HG02840 (cell line): Measurements from ENCODE around the gene COX10.
"Not testable (repeated sequence)": the region's sequence is repeated elsewhere in the genome, so short reads cannot be mapped to it uniquely, and the experiment has no call there.

Experiments
- ATAC-seq: cut with Tn5 transposase; IDR thresholded peaks from one replicate; pipeline ENCODE4 v1.9.1; 2021; ENCODE audit warnings: mild to moderate bottlenecking, moderate library complexity, moderate number of reproducible peaks; ENCODE audit not compliant: unreplicated experiment, low FRiP score

Gene COX10

DNA sequence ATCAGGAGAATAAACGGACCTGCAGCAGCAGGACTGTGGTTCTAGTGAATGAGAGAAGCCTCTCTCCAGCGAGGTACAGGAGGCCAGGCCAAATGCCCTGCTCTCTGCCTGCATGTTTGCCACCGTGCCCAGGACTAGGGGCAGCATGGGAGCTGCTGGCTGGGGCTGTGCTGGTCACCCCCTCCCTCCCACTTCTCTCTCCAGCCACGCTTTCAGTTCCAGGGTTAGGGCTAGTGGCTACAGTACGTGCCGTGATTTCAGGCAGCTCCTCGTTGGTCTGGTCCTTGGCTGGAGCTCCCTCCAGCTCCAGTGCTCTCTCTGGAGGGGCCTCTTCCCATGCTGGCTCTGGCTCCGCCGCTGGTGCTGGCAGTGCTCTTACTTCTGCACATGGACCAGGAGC, 166.7 kb downstream of the COX10 start:
- ATAC-seq = not testable (repeated sequence)

DNA sequence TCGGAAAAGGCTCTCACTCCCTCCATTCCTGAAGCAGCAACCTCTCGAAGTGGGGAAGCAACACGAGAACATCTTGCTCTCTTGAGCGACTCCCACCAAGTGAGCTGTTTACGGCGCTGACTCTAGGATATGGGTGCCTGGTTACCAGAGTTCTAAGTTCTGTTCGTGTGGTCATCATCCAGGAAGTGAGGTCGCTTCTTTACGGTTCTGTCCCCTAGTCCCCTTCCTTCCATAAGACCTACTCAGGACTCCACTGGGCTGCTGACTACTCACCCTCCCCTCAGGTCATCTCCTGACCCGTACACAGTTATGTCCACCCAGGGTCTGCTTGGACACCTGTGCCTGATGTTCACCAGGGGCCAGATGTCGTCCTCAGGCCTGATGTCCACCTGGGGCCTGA, 167.5 kb downstream of the COX10 start, which contains the start of gene CDRT15:
CDRT15 (minus strand) TSS at position 101 of the 400 bp plus-strand sequence; CDS start at position 72, 29 bp downstream.
- ATAC-seq = not testable (repeated sequence)

DNA sequence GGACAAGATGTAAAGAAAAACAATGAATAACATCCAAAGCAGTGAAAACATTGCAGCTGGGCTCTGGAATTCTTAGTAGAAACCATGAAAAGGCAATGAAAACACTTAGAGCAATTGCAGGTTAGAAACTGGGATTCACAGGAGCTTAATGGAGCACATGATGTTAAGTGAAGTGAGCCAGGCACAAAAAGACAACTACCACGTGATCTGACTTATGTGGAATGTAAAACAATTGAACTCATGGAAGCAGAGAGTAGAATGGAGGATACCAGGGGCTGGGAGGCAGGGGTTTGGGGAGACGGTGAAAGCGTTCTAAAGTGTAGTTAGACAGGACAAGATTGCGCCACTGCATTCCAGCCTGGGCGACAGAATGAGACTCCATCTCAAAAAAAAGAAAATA, 170.0 kb downstream of the COX10 start:
- ATAC-seq = not testable (repeated sequence)

DNA sequence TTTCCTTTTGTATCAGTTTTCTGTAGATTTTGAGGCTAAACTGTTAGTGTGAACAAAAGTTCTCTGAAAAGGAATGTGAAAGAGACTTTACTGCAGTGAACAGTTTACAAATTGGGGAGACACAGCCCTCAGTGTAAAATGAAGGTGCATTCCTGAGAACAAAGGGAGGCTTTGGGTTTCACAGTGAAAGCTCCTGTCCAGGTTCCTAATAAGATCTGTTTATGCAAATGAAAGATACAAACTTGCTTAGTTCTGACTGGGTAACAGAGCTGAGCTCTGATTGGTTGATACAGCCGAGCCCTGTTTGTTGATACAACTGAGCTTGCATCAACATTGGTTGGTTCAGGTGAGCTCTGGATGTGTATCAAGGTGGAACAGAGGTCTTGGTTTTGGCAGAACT, 175.7 kb downstream of the COX10 start:
- no peak for ATAC-seq

DNA sequence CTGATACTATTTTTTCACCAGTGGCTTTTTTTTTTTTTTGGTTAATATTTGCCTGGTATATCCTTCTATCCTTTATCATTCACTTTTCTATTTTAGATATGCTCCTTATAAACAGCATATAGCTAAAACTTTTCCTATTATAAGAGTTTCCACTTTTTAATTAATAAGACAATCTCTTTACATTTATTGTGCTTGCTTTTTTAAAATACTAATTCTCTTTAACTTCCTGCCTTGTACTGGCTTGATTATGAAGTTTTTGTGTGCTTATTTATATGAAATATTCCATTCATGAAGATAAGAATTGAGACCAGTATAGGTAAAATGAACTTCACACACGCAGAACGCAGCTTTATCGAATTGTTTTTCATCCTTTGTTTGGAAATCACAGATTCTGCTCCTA, 176.3 kb downstream of the COX10 start:
- ATAC-seq = no peak
